ENCODE results near the gene MAP2K5.

DNA sequence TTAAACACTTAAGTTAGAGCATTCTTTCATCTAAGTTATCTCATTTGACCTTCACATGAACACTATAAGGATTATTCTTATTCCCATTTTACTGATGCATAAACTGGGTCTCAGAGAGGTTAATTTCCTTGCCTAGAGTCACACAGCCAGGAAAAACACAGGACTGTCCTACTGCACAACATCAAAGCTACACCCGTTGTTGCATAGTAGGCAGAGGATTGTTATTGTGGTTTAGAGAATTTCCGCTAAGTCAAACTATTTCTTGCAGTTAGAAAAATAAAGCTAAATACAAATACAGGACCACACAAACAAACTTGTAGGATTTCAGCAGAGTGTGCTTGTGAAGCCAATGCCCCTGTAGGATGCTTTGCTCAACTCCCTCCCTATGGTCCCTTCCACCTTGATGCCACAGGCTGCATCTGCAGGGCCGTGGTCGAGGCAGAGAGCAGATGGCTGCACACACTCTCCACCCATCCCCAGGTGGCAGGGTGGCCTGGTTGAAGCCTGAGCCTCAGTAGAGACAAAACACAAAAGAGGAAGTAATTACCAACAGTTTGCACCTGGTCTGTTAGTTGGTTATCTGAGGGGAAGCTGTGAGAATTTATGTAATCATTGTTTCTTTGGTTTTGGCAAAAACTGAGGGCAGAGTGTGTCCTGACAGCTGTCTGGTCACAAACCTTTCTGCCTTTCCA, 241.7 kb downstream of the MAP2K5 start:
- TF ChIP-seq TAF1 (conservative IDR thresholded peaks at IDR 0.05), result no peak
- TF ChIP-seq, protein P1, sequence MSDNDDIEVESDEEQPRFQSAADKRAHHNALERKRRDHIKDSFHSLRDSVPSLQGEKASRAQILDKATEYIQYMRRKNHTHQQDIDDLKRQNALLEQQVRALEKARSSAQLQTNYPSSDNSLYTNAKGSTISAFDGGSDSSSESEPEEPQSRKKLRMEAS (IDR thresholded peaks at IDR 0.05), result no peak
- TF ChIP-seq REST (IDR thresholded peaks at IDR 0.05), result no peak
- TF ChIP-seq RXRA (IDR thresholded peaks at IDR 0.05), result no peak
- TF ChIP-seq, protein P2, sequence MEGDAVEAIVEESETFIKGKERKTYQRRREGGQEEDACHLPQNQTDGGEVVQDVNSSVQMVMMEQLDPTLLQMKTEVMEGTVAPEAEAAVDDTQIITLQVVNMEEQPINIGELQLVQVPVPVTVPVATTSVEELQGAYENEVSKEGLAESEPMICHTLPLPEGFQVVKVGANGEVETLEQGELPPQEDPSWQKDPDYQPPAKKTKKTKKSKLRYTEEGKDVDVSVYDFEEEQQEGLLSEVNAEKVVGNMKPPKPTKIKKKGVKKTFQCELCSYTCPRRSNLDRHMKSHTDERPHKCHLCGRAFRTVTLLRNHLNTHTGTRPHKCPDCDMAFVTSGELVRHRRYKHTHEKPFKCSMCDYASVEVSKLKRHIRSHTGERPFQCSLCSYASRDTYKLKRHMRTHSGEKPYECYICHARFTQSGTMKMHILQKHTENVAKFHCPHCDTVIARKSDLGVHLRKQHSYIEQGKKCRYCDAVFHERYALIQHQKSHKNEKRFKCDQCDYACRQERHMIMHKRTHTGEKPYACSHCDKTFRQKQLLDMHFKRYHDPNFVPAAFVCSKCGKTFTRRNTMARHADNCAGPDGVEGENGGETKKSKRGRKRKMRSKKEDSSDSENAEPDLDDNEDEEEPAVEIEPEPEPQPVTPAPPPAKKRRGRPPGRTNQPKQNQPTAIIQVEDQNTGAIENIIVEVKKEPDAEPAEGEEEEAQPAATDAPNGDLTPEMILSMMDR (IDR thresholded peaks at IDR 0.05; ENCODE audit: low read depth, low read length, missing input control), result no peak
- no peak for TF ChIP-seq FOXA1 (IDR thresholded peaks at IDR 0.05)
- TF ChIP-seq YY1 (IDR thresholded peaks at IDR 0.05), result no peak
- TF ChIP-seq JUND (IDR thresholded peaks at IDR 0.05), result no peak
- TF ChIP-seq ATF3 (IDR thresholded peaks at IDR 0.05), result no peak
- TF ChIP-seq RAD21 (IDR thresholded peaks at IDR 0.05), result no peak
- TF ChIP-seq EGR1 (IDR thresholded peaks at IDR 0.05; ENCODE audit: low read depth in 2 of 2), result no peak
- no peak for TF ChIP-seq GABPA (IDR thresholded peaks at IDR 0.05 in 1 of 2, conservative IDR thresholded peaks at IDR 0.05 in 1 of 2)
- no peak for TF ChIP-seq SP1 (IDR thresholded peaks at IDR 0.05)
- TF ChIP-seq, protein P3, sequence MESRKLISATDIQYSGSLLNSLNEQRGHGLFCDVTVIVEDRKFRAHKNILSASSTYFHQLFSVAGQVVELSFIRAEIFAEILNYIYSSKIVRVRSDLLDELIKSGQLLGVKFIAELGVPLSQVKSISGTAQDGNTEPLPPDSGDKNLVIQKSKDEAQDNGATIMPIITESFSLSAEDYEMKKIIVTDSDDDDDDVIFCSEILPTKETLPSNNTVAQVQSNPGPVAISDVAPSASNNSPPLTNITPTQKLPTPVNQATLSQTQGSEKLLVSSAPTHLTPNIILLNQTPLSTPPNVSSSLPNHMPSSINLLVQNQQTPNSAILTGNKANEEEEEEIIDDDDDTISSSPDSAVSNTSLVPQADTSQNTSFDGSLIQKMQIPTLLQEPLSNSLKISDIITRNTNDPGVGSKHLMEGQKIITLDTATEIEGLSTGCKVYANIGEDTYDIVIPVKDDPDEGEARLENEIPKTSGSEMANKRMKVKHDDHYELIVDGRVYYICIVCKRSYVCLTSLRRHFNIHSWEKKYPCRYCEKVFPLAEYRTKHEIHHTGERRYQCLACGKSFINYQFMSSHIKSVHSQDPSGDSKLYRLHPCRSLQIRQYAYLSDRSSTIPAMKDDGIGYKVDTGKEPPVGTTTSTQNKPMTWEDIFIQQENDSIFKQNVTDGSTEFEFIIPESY (IDR thresholded peaks at IDR 0.05), result no peak

Data from liver (tissue), 3 donors.